Upper lobe of left lung (tissue), 6 donors: ENCODE measurements around the gene MIB1. TPM values are rescaled to one million over a fixed set of nuclear protein-coding genes. Genes with fewer than 3 reads are reported as not detected.

Experiments used
- ATAC-seq, 2 donors: fragments of 200-7000 bp; cut with Tn5 transposase; one replicate each; pipeline ENCODE4 v1.9.1; 2022; ENCODE audit warnings: mild to moderate bottlenecking in 2 of 2, moderate library complexity in 2 of 2; ENCODE audit not compliant: low FRiP score in 2 of 2
- DNase-seq, 2 donors: peaks; one replicate each; pipeline ENCODE4 v3.0.0-alpha.2; 2019 to 2020
- H3K27ac ChIP-seq, 4 donors: fragments of 200-600 bp; sonication (generic); one replicate each; pipeline ENCODE4 v1.5.1; 2016 to 2019
- H3K27me3 ChIP-seq, 4 donors: fragments of 200-600 bp; sonication (generic); one replicate each; pipeline ENCODE4 v1.5.1; 2017 to 2019
- H3K36me3 ChIP-seq, 4 donors: fragments of 200-600 bp; sonication (generic); one replicate each; pipeline ENCODE4 v1.5.1; 2016 to 2019
- H3K4me1 ChIP-seq, 4 donors: fragments of 200-600 bp; sonication (generic); one replicate each; pipeline ENCODE4 v1.5.1; 2018 to 2019
- H3K4me3 ChIP-seq, 4 donors: fragments of 200-600 bp; sonication (generic); one replicate each; pipeline ENCODE4 v1.5.1; 2017 to 2019; ENCODE audit warnings: mild to moderate bottlenecking in 2 of 4, moderate library complexity in 1 of 4
- H3K9me3 ChIP-seq, 4 donors: fragments of 200-600 bp; sonication (generic); one replicate each; pipeline ENCODE4 v1.5.1; 2018 to 2019
- CTCF ChIP-seq, 6 experiments: fragments of 450-650 bp in 4 of 6; fragments of 200-600 bp in 2 of 6; sonication (generic) in 2 of 6; IDR thresholded peaks; one replicate each; pipeline ENCODE4 v1.5.1; 2016 to 2019; ENCODE audit warnings: antibody characterized with exemption in 6 of 6
- EP300 ChIP-seq, 4 donors: sonication (generic); formaldehyde crosslinking; IDR thresholded peaks; one replicate each; pipeline ENCODE4 v1.5.1; 2017; ENCODE audit warnings: antibody characterized with exemption in 4 of 4, control low read depth in 2 of 4
- POLR2A ChIP-seq, 4 donors: fragments of 450-650 bp; IDR thresholded peaks; one replicate each; pipeline ENCODE4 v1.5.1; 2016 to 2017; ENCODE audit warnings: antibody characterized with exemption in 4 of 4, mild to moderate bottlenecking in 2 of 4
- POLR2AphosphoS5 ChIP-seq, 2 donors: sonication (generic); formaldehyde crosslinking; IDR thresholded peaks; one replicate each; pipeline ENCODE4 v1.5.1; 2017; ENCODE audit warnings: antibody characterized with exemption in 2 of 2
- WGBS, 2 donors: methylation state at CpG; one replicate each; pipeline ENCODE4 v1.1.5; 2017 to 2018; 5-methylcytosine and 5-hydroxymethylcytosine counted together
- total RNA-seq, 6 donors: library from RNA; depleted of rRNA in 4 of 6; stranded (reverse); fragments of >200 nt in 4 of 6; gene quantifications; one replicate each; pipeline versions ENCODE4 v1.1.0 to v1.2.1, GENCODE V29; 2016 to 2021
- donor health status: DM: no; HTN: no; CAD: no; lungs with moderate emphysema.
- donor health status: DM: no; HTN: yes; CAD: no; lungs with severe emphysema.

Gene MIB1
- total RNA-seq, 6 donors from 2014 or later, result 12.9 to 35.2 (median 23.4) TPM

DNA sequence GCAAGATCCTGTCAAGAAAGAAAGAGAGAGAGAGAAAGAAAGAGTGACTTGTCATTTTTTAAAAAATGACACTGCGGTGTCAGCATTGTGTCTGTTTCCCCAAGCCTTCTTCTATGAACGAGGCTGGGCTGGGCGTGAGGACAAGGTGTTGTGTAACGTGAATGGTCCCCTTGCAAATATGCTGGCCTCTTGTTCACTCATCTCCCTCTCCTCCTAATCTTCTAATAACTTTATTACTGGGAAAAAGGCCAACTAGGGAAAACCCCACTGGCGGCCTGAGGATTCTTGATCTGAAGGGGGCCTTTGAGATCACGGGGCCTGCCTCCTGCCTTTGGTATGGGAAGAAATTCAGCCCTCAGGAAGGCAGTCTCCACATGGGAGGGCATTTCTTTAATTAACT lies 163.1 kb downstream of the MIB1 start:
- no peak for TF ChIP-seq CTCF (IDR thresholded peaks at IDR 0.05)
- DNase-seq, result no peak

DNA sequence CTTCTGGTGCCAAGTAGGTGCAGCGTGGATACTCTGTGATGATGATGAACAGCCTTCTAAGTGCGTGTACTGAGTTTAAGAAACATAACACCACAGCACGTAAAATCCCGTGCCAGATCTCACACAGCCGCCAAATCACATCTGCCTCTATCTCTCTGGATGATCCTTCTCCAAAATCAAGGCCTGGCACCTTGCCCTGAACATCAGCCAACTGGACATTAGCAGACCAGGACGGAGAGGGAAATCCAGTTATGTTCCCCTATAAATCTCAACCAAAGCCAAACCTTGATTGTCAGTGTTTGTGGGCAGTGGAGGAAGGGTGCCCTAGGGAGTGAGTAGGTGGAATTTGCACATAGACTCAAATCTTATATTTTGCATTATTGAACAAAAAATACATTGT lies 164.3 kb downstream of the MIB1 start:
- no peaks in the 10 kb centered on the region for H3K9me3 ChIP-seq
- no peak overlapping the region for H3K4me3 ChIP-seq
- DNase-seq (no peak), ATAC-seq (no peak)
- H3K27ac ChIP-seq, result no peak overlapping the region
- H3K4me1 ChIP-seq, result peaks cover 0 to 15% (median 7%) of the 10 kb centered on the region in 4 donors
- H3K27me3 ChIP-seq, result no peaks in the 10 kb centered on the region
- TF ChIP-seq POLR2A (IDR thresholded peaks at IDR 0.05), result no peak
- no peak for TF ChIP-seq EP300 (IDR thresholded peaks at IDR 0.05)
- no peak for TF ChIP-seq POLR2AphosphoS5 (IDR thresholded peaks at IDR 0.05)
- TF ChIP-seq CTCF (IDR thresholded peaks at IDR 0.05), result no peak
- no peaks in the 10 kb centered on the region for H3K36me3 ChIP-seq
- 57 to 59% methylated on average over 6 of the region's 6 CpGs for WGBS, 2 donors

More for the DNA sequence above, 163.1 kb downstream of the MIB1 start:
- Histone ChIP-seq H3K27ac (no peak overlapping the region), H3K9me3 (no peaks in the 10 kb centered on the region), H3K4me3 (no peak overlapping the region), H3K4me1 (peaks cover 0 to 15% (median 7%) of the 10 kb centered on the region in 4 donors), H3K36me3 (no peaks in the 10 kb centered on the region), H3K27me3 (no peaks in the 10 kb centered on the region)
- 47 to 61% methylated on average over 6 of the region's 6 CpGs for WGBS, 2 donors
- no peak for ATAC-seq

GRCh38 chr18:21907451-21907850 lies 166.9 kb downstream of the MIB1 start:
- no peaks in the 10 kb centered on the region for H3K36me3 ChIP-seq
- no peak overlapping the region for H3K4me3 ChIP-seq
- no peak for ATAC-seq
- TF ChIP-seq POLR2A (IDR thresholded peaks at IDR 0.05), result no peak
- no peak for TF ChIP-seq EP300 (IDR thresholded peaks at IDR 0.05)
- no peak for TF ChIP-seq CTCF (IDR thresholded peaks at IDR 0.05)
- TF ChIP-seq POLR2AphosphoS5 (IDR thresholded peaks at IDR 0.05), result no peak
- H3K4me1 ChIP-seq, result peaks cover 0 to 7% (median 0%) of the 10 kb centered on the region in 4 donors
- H3K27ac ChIP-seq, result no peak overlapping the region
- no peaks in the 10 kb centered on the region for H3K9me3 ChIP-seq
- DNase-seq, result no peak
- 83 to 87% methylated on average over 7 of the region's 7 CpGs for WGBS, 2 donors
- H3K27me3 ChIP-seq, result no peaks in the 10 kb centered on the region

DNA sequence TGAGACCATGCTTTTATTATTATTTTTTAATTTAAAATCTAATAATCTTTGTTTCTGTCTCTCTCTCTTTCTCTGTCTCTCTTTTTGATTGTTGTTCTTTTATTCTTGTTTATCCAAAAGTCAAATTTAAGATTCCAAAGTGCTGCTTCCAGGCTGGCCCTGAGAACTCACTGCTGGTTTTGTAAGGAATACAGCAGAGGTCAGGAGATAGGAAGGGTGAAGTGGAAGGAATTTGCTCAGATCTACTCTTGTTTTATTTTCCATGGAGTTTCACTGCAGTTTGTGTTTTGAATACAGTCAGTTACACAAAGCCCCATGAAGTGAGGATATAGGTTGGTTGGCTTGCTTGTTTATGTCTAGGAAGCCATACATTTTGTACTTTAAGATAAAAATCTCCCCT lies 168.1 kb downstream of the MIB1 start:
- TF ChIP-seq POLR2A (IDR thresholded peaks at IDR 0.05) (no peak), CTCF (IDR thresholded peaks at IDR 0.05) (no peak), EP300 (IDR thresholded peaks at IDR 0.05) (no peak), POLR2AphosphoS5 (IDR thresholded peaks at IDR 0.05) (no peak)
- peaks cover 0 to 7% (median 0%) of the 10 kb centered on the region in 4 donors for H3K4me1 ChIP-seq
- H3K36me3 ChIP-seq, result no peaks in the 10 kb centered on the region
- DNase-seq (no peak), ATAC-seq (no peak)
- H3K9me3 ChIP-seq, result no peaks in the 10 kb centered on the region
- H3K27me3 ChIP-seq, result no peaks in the 10 kb centered on the region
- no peak overlapping the region for H3K4me3 ChIP-seq
- no peak overlapping the region for H3K27ac ChIP-seq

DNA sequence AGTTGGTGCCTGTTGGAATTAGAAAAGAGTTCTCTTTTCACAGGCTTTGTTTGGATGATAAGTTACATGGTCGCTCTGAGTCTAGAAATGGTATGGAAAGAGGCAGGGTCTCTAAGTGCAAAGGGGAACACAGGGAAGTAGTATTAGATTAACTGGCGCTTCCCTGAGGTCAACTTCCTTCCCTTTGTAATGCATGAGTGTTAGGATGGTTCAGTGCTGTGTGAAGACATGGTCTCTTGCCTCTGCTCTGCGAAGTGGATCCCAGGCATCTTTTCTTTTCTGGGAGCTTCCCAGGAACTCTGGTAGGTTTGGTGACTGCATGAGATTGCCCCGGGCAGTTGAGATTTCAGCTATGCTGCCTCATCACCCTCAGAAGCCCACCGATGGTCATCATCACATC lies 170.3 kb downstream of the MIB1 start:
- no peak overlapping the region for H3K4me3 ChIP-seq
- no peak overlapping the region for H3K27ac ChIP-seq
- H3K36me3 ChIP-seq, result no peaks in the 10 kb centered on the region
- ATAC-seq (no peak), DNase-seq (no peak)
- H3K27me3 ChIP-seq, result no peaks in the 10 kb centered on the region
- WGBS, 2 donors, result 81 to 86% methylated on average over 5 of the region's 5 CpGs
- H3K4me1 ChIP-seq, result no peaks in the 10 kb centered on the region
- no peaks in the 10 kb centered on the region for H3K9me3 ChIP-seq
- TF ChIP-seq POLR2AphosphoS5 (IDR thresholded peaks at IDR 0.05) (no peak), POLR2A (IDR thresholded peaks at IDR 0.05) (no peak), CTCF (IDR thresholded peaks at IDR 0.05) (no peak), EP300 (IDR thresholded peaks at IDR 0.05) (no peak)
